ENCODE results near the gene TCP11L2. TPM values are rescaled to one million over a fixed set of nuclear protein-coding genes. Genes with fewer than 3 reads are reported as not detected.
"Not testable (repeated sequence)": the region's sequence is repeated elsewhere in the genome, so short reads cannot be mapped to it uniquely, and the experiment has no call there.

The TCP11L2 gene
- total RNA-seq, 1 experiment from 2014 or later: 2.0 TPM

GRCh38 chr12:106342397-106343213 lies 40.1 kb downstream of the TCP11L2 start:
- DNase-seq (ENCODE audit: low read depth): peak; percentile 67

- no peak for DNase-seq (ENCODE audit: low read depth)
Observed at GRCh38 chr12:106343214-106343528, 40.6 kb downstream of the TCP11L2 start.

- DNase-seq (ENCODE audit: low read depth): no peak
Observed at GRCh38 chr12:106344131-106344530, 41.6 kb downstream of the TCP11L2 start.

- peak; percentile 77 for DNase-seq (ENCODE audit: low read depth)
Observed at GRCh38 chr12:106345746-106346145, 43.2 kb downstream of the TCP11L2 start.

- no peak for DNase-seq (ENCODE audit: low read depth)
Observed at GRCh38 chr12:106348411-106348810, 45.9 kb downstream of the TCP11L2 start.

GRCh38 chr12:106353175-106353574 lies 50.6 kb downstream of the TCP11L2 start:
- no peak for DNase-seq (ENCODE audit: low read depth)

DNA sequence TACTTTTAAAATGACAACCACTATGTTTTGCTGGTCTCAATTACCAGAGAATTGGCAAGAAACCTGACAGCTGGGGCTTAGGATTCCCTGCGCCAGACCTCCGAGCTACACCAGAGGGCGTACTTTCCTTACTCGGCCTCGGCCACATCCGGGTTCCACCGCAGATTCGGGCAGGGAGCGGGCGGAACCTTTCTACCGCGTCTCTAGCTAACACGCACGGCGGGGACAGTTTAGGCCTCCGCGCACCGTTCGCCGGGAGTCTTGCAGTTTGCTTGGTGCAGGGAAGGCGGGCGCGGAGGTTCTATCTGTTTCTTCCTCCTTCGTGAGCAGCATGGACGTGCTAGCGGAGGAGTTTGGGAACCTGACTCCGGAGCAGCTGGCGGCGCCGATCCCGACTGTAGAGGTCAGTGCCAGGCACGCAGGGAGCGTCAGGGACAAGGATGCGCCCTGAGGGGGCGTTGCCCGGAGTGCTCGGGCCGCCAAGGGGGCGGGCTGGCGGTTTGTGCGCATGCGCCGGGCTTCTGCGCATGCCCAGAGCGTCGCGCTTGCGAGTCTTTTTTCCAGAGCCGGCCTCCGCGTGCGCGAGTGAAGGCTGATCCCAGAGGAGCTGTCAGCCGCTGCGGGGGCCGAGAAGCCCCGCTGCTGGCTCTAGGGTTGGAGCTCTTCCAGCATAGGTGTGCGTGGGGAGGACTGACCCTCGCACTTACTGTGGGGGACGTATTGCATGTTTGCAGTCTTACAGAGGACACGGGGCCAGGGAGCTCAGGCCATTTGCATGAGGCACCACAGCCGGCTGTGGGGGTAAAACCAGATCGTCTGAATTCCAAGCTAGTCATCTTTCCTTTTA lies 55.2 kb downstream of the TCP11L2 start, which contains the start of gene POLR3B:
POLR3B (plus strand) TSS at position 200 of the 847 bp plus-strand sequence; CDS start at position 332, 132 bp downstream.
- DNase-seq (ENCODE audit: low read depth): peak; percentile 91

GRCh38 chr12:106358396-106359241 lies 56.1 kb downstream of the TCP11L2 start:
- no peak for DNase-seq (ENCODE audit: low read depth)

- DNase-seq (ENCODE audit: low read depth): no peak
Observed at GRCh38 chr12:106359646-106360399, 57.3 kb downstream of the TCP11L2 start.

GRCh38 chr12:106360400-106360994 lies 58.0 kb downstream of the TCP11L2 start:
- no peak for DNase-seq (ENCODE audit: low read depth)

DNA sequence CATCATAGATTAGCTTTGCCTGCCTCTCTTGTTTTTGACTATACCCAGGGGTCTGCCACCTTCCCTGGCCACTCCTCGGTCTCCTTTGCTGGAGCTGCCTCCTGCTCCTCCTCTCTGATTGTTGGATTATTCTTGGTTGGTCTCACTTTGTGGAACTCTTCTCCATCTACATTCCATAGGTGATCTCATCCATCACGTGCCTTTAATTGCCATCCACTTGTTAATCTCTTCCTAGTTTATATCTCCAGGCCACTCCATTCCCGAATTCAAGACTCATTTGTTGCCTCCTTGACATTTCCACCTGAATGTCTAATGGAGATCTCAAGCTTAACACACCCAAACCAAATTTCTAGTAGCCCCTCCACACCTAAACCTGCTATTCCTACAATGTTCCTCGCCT lies 60.4 kb downstream of the TCP11L2 start:
- DNase-seq (ENCODE audit: low read depth): no peak

DNA sequence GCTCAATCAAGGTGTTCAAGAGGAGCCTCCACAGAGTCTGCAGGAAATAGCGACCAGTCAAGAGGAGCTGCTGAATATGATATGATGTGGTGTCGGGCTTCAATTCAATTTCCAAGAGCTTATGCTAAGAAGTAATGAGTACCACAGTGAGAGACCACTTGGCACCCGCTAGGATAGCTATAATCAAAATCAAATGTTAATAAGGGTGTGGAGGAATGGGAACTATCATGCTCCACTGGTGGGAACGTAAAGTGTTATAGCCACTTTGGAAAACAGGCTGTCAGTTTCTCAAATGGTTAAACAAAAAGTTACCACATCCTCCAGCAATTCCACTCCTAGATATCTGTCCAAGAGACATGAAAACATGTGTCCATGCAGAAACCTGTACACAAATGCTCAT lies 61.7 kb downstream of the TCP11L2 start:
- DNase-seq (ENCODE audit: low read depth): no peak

DNA sequence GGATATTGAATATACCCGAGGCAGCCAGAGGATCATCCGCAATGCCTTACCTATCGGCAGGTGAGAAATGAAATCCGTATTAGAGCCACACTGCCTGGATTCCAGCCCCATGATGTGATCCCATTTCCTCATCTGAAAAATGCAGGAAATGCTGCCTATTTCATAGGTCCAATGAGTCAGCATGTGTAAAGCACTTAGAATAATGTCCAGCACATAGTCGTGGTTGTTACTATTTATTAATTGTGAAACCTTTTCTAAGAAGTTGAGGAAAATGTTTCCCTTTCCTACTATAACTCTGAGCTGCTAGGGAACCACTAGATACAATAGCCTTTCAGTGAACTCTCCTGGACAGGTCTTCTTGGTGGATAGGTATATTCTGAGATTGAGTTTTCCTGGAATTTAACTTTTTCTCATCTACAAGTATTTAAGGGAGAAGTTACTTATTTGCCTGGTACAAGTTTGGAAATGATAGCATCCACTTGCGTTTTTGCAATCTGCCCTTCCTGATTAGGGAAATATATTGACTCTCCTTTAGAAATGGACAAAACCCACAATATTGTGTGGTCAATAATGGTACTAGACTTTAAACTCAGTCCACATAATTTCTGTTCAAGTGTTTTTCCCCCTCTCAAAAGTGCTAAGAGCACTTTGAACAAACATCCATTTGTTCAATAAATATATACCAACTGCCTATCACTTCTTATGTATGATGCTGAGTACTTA lies 67.3 kb downstream of the TCP11L2 start:
- peak; percentile 69 for DNase-seq (ENCODE audit: low read depth)

- no peak for DNase-seq (ENCODE audit: low read depth)
Observed at GRCh38 chr12:106378788-106379187, 76.3 kb downstream of the TCP11L2 start.

DNA sequence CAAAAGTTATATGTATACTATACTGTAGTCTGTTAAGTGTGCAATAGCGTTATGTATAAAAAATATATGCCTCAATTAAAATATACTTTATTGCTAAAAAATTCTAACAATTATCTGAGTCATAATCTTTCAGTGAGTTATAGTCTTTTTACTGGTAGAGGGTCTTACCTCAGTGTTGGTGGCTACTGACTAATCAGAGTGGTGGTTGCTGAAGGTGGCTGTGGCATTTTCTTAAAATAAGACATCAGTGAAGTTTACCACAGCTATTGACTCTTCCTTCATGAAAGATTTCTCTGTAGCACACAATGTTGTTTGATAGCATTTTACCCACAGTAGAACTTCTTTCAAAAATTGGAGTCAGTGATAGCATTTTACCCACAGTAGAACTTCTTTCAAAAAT lies 78.4 kb downstream of the TCP11L2 start:
- DNase-seq (ENCODE audit: low read depth): no peak

DNA sequence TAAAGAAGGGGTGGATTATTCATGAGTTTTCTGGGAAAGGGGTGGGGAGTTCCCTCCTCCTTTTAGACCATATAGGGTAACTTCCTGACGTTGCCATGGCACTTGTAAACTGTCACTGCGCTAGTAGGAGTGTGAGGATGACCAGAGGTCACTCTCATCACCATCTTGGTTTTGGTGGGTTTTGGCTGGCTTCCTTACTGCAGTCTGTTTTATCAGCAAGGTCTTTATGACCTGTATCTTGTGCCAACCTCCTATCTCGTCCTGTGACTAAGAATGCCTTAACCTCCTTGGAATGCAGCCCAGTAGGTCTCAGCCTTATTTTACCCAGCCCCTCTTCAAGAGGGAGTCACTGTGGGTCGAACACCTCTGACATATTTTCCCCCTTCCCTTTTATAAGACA lies 79.3 kb downstream of the TCP11L2 start:
- DNase-seq (ENCODE audit: low read depth): not testable (repeated sequence)

GRCh38 chr12:106386813-106387535 lies 84.4 kb downstream of the TCP11L2 start:
- DNase-seq (ENCODE audit: low read depth): no peak

GRCh38 chr12:106387848-106388377 lies 85.4 kb downstream of the TCP11L2 start:
- DNase-seq (ENCODE audit: low read depth): no peak

- no peak for DNase-seq (ENCODE audit: low read depth)
Observed at GRCh38 chr12:106389151-106389550, 86.6 kb downstream of the TCP11L2 start.
